HCT116 (cell line): Measurements from ENCODE around the gene UMAD1. TPM values are rescaled to one million over a fixed set of nuclear protein-coding genes. Genes with fewer than 3 reads are reported as not detected.

Source experiments
- ATAC-seq: fragments of 200-7000 bp; cut with Tn5 transposase; 2 replicates; pipeline ENCODE4 v1.9.1; 2020; ENCODE audit warnings: mild to moderate bottlenecking, moderate library complexity
- BruUV-seq: library from RNA; stranded (reverse); fragments of 400-500 nt; replicated peaks from 2 replicates; lab custom pipeline; 2021; lab: Mats Ljungman, UMichigan
- CTCF ChIA-PET: fragments of 300-600 bp; sonication (Branson Sonifier 250); formaldehyde crosslinking; loops from one replicate; lab custom pipeline; 2021; ENCODE audit warnings: antibody characterized with exemption; lab: Charles Lee
- POLR2A ChIA-PET: fragments of 300-600, 350-600 bp; sonication (Branson Sonifier 250); formaldehyde crosslinking; loops from one replicate; lab custom pipeline; 2021; ENCODE audit warnings: antibody characterized with exemption; lab: Charles Lee
- RAD21 ChIA-PET, 2 experiments: fragments of 300-600 bp; sonication (Branson Sonifier 250); formaldehyde crosslinking; loops; one replicate each; lab custom pipeline; 2023; ENCODE audit warnings: low total read pairs in 2 of 2; ENCODE audit not compliant: uncharacterized antibody in 2 of 2, unreplicated experiment in 2 of 2, low non-redundant PET in 1 of 2; lab: Charles Lee
- DNase-seq: peaks from one replicate; pipeline ENCODE4 v3.0.0-alpha.2; 2010; ENCODE audit warnings: low read depth, low spot score
- H2AFZ ChIP-seq: fragments of 200-600 bp; shearing (Covaris generic), sonication (generic); 2 replicates; pipeline ENCODE4 v1.6.1; 2017; ENCODE audit warnings: low read depth, mixed run types, mixed read lengths, antibody characterized with exemption, low read length; ENCODE audit not compliant: poor library complexity, severe bottlenecking
- H3K27ac ChIP-seq: 2 replicates; pipeline ENCODE4 v1.5.1; 2012; ENCODE audit warnings: low read depth, low read length
- H3K27me3 ChIP-seq: fragments of 200-600 bp; sonication (generic); 2 replicates; pipeline ENCODE4 v1.6.1; 2016; ENCODE audit warnings: mixed run types, low read length, mixed read lengths; ENCODE audit not compliant: insufficient read depth
- H3K36me3 ChIP-seq, 2 experiments: fragments of 200-500 bp in 1 of 2; fragments of 200-600 bp in 1 of 2; sonication (Bioruptor generic) in 1 of 2; sonication (generic) in 1 of 2; 2 replicates each; pipeline versions ENCODE4 v1.5.1 to v1.6.1; 2014 to 2016; ENCODE audit warnings: low read length in 2 of 2, inconsistent platforms in 1 of 2, mixed read lengths in 1 of 2, mixed run types in 1 of 2; ENCODE audit not compliant: insufficient read depth in 2 of 2, control insufficient read depth in 1 of 2
- H3K4me1 ChIP-seq, 2 experiments: fragments of 200-600 bp in 1 of 2; sonication (generic) in 1 of 2; 2 replicates each; pipeline versions ENCODE4 v1.5.1 to v1.6.1; 2012 to 2017; ENCODE audit warnings: low read length in 2 of 2, inconsistent platforms in 1 of 2, mild to moderate bottlenecking in 1 of 2, mixed read lengths in 1 of 2, mixed run types in 1 of 2, moderate library complexity in 1 of 2; ENCODE audit not compliant: insufficient read depth in 2 of 2, control insufficient read depth in 1 of 2
- H3K4me2 ChIP-seq: fragments of 200-600 bp; sonication (generic); 2 replicates; pipeline ENCODE4 v1.6.1; 2017; ENCODE audit warnings: mixed run types, low read length, mixed read lengths
- H3K4me3 ChIP-seq, 2 experiments: fragments of 200-600 bp in 1 of 2; sonication (generic) in 1 of 2; replicated peaks in 1 of 2; 2 replicates each; pipeline ENCODE4 v1.5.1; 2011 to 2016; ENCODE audit warnings: low read length in 2 of 2, control low read depth in 1 of 2, low read depth in 1 of 2, mild to moderate bottlenecking in 1 of 2, mixed read lengths in 1 of 2, mixed run types in 1 of 2
- H3K79me2 ChIP-seq: fragments of 200-600 bp; sonication (generic); 2 replicates; pipeline ENCODE4 v1.6.1; 2017; ENCODE audit warnings: mild to moderate bottlenecking, mixed run types, low read length, moderate library complexity, mixed read lengths; ENCODE audit not compliant: insufficient read depth
- H3K9ac ChIP-seq: fragments of 200-600 bp; sonication (generic); 2 replicates; pipeline ENCODE4 v1.6.1; 2016; ENCODE audit warnings: low read length, mixed read lengths
- H3K9me2 ChIP-seq: fragments of 200-600 bp; sonication (generic), shearing (Covaris generic); 2 replicates; pipeline ENCODE4 v1.6.1; 2017; ENCODE audit warnings: mixed run types, mild to moderate bottlenecking, moderate library complexity; ENCODE audit not compliant: insufficient read depth
- H3K9me3 ChIP-seq, 2 experiments: fragments of 200-500 bp in 1 of 2; fragments of 200-600 bp in 1 of 2; sonication (Bioruptor generic) in 1 of 2; sonication (generic) in 1 of 2; 2 replicates each; pipeline ENCODE4 v1.6.1; 2014 to 2017; ENCODE audit warnings: low read length in 2 of 2, mixed read lengths in 2 of 2, inconsistent platforms in 1 of 2, low read depth in 1 of 2, mild to moderate bottlenecking in 1 of 2, mixed run types in 1 of 2, moderate library complexity in 1 of 2; ENCODE audit not compliant: control insufficient read depth in 1 of 2, insufficient read depth in 1 of 2
- H4K20me1 ChIP-seq: fragments of 200-600 bp; sonication (generic), shearing (Covaris generic); 2 replicates; pipeline ENCODE4 v1.6.1; 2017; ENCODE audit warnings: mixed run types, mild to moderate bottlenecking, moderate library complexity; ENCODE audit not compliant: insufficient read depth
- ELF1 ChIP-seq: IDR thresholded peaks from 2 replicates; pipeline ENCODE4 v1.6.1; 2012; ENCODE audit warnings: low read depth, borderline replicate concordance
- EZH2 ChIP-seq: fragments of 200-600 bp; sonication (generic); IDR thresholded peaks from 2 replicates; pipeline ENCODE4 v1.6.1; 2017; ENCODE audit warnings: antibody characterized with exemption, mixed run types
- FOSL1 ChIP-seq: IDR thresholded peaks from 2 replicates; pipeline ENCODE4 v1.6.1; 2012; ENCODE audit warnings: low read depth
- JUND ChIP-seq: IDR thresholded peaks from 2 replicates; pipeline ENCODE4 v1.6.1; 2012
- MAX ChIP-seq: IDR thresholded peaks from 2 replicates; pipeline ENCODE4 v1.6.1; 2012
- POLR2AphosphoS5 ChIP-seq: IDR thresholded peaks from 2 replicates; pipeline ENCODE4 v1.6.1; 2011; ENCODE audit warnings: mild to moderate bottlenecking, low read depth, low read length, moderate library complexity
- RAD21 ChIP-seq: IDR thresholded peaks from 2 replicates; pipeline ENCODE4 v1.6.1; 2012; ENCODE audit warnings: low read depth, mild to moderate bottlenecking
- REST ChIP-seq: IDR thresholded peaks from 2 replicates; pipeline ENCODE4 v1.6.1; 2012; ENCODE audit warnings: low read depth
- SRF ChIP-seq: IDR thresholded peaks from 2 replicates; pipeline ENCODE4 v1.6.1; 2012; ENCODE audit warnings: low read depth
- YY1 ChIP-seq: IDR thresholded peaks from 2 replicates; pipeline ENCODE4 v1.6.1; 2011; ENCODE audit warnings: low read length, low read depth, moderate library complexity, mild to moderate bottlenecking; ENCODE audit not compliant: insufficient replicate concordance; ENCODE audit errors: extremely low read depth
- ZBTB33 ChIP-seq: IDR thresholded peaks from 2 replicates; pipeline ENCODE4 v1.6.1; 2011; ENCODE audit warnings: mild to moderate bottlenecking, low read length, moderate library complexity; ENCODE audit not compliant: insufficient replicate concordance; ENCODE audit errors: extremely low read depth
- ZNF274 ChIP-seq: fragments of 200-500 bp; sonication (Bioruptor generic); IDR thresholded peaks from 2 replicates; pipeline ENCODE4 v1.6.1; 2014; ENCODE audit warnings: mild to moderate bottlenecking, low read depth, low read length, inconsistent platforms
- intact Hi-C: fragments of 100-400 bp; cut with micrococcal nuclease; formaldehyde crosslinking; loops from 2 replicates; pipeline ENCODE4 v1.10.0; 2022
- total RNA-seq: library from RNA; stranded (reverse); gene quantifications from one replicate; pipeline ENCODE4 v1.2.1, GENCODE V29; 2021; ENCODE audit not compliant: unreplicated experiment
- TF ChIP-seq, protein P1 (sequence below), 3 experiments: fragments of 200-600 bp in 1 of 3; sonication (generic) in 1 of 3; IDR thresholded peaks in 2 of 3; conservative IDR thresholded peaks in 1 of 3; 2 replicates each; pipeline ENCODE4 v1.5.1; 2012 to 2017; ENCODE audit warnings: low read depth in 2 of 3, low read length in 2 of 3, antibody characterized with exemption in 1 of 3, borderline replicate concordance in 1 of 3, control low read depth in 1 of 3, mild to moderate bottlenecking in 1 of 3, mixed read lengths in 1 of 3, mixed run types in 1 of 3, moderate library complexity in 1 of 3; ENCODE audit not compliant: insufficient read depth in 1 of 3

Gene UMAD1
- total RNA-seq, 1 experiment from 2014 or later: 12.7 TPM

GRCh38 chr7:7709291-7709690 lies 68.7 kb downstream of the UMAD1 start (continued):
- no peak for TF ChIP-seq ZBTB33
- TF ChIP-seq YY1: no peak
- TF ChIP-seq POLR2AphosphoS5: no peak
- TF ChIP-seq, protein P1, sequence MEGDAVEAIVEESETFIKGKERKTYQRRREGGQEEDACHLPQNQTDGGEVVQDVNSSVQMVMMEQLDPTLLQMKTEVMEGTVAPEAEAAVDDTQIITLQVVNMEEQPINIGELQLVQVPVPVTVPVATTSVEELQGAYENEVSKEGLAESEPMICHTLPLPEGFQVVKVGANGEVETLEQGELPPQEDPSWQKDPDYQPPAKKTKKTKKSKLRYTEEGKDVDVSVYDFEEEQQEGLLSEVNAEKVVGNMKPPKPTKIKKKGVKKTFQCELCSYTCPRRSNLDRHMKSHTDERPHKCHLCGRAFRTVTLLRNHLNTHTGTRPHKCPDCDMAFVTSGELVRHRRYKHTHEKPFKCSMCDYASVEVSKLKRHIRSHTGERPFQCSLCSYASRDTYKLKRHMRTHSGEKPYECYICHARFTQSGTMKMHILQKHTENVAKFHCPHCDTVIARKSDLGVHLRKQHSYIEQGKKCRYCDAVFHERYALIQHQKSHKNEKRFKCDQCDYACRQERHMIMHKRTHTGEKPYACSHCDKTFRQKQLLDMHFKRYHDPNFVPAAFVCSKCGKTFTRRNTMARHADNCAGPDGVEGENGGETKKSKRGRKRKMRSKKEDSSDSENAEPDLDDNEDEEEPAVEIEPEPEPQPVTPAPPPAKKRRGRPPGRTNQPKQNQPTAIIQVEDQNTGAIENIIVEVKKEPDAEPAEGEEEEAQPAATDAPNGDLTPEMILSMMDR (IDR thresholded peaks at IDR 0.05 in 2 of 3, conservative IDR thresholded peaks at IDR 0.05 in 1 of 3; ENCODE audit: borderline replicate concordance in 1 of 3, insufficient read depth in 1 of 3, low read depth in 2 of 3, low read length in 2 of 3): no peak
- no peak for TF ChIP-seq FOSL1
- no peak for TF ChIP-seq MAX

DNA sequence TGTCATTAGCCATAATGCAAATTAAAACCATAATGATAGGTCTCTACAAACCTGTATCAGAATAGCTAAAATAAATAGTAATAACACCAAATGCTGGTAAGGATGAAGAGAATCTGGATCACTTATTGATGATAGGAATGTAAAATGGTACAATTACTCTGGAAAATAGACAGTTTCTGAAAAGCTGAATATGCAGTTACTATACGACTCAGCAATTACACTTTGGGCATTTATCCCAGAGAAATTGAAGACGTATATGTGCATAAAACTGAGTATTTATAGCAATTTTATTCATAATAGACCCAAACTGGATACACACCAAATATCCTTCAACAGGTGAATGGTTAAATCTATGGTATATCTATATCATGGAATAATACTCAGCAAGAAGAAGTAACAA lies 69.9 kb downstream of the UMAD1 start:
- CTCF ChIA-PET: no interaction called here
- TF ChIP-seq REST: no peak
- TF ChIP-seq YY1: no peak
- TF ChIP-seq, protein P1 (IDR thresholded peaks at IDR 0.05 in 2 of 3, conservative IDR thresholded peaks at IDR 0.05 in 1 of 3; ENCODE audit: borderline replicate concordance in 1 of 3, insufficient read depth in 1 of 3, low read depth in 2 of 3, low read length in 2 of 3): no peak
- no peak for TF ChIP-seq EZH2
- TF ChIP-seq RAD21: no peak
- TF ChIP-seq JUND: no peak
- TF ChIP-seq ZNF274: no peak
- no peak for TF ChIP-seq ELF1
- TF ChIP-seq SRF: no peak
- TF ChIP-seq FOSL1: no peak

More for the DNA sequence above, 69.9 kb downstream of the UMAD1 start:
- no peaks in the 10 kb centered on the region for H3K4me1 ChIP-seq
- H3K79me2 ChIP-seq: no peaks in the 10 kb centered on the region
- H3K9me3 ChIP-seq: no peaks in the 10 kb centered on the region
- H3K27ac ChIP-seq: no peak overlapping the region
- intact Hi-C loops: no loop called here
- no peak overlapping the region for H2AFZ ChIP-seq
- no peaks in the 10 kb centered on the region for H4K20me1 ChIP-seq
- H3K9me2 ChIP-seq: no peaks in the 10 kb centered on the region
- no TSS peak for BruUV-seq
- RAD21 ChIA-PET: no interaction called here
- no peak overlapping the region for H3K4me3 ChIP-seq
- POLR2A ChIA-PET: no interaction called here
- H3K4me2 ChIP-seq: no peak overlapping the region
- H3K36me3 ChIP-seq: no peaks in the 10 kb centered on the region
- H3K27me3 ChIP-seq: no peaks in the 10 kb centered on the region
- ATAC-seq: no peak
- no peak for DNase-seq
- H3K9ac ChIP-seq: no peak overlapping the region
